Measurements from ENCODE around the gene CAAP1. TPM values are rescaled to one million over a fixed set of nuclear protein-coding genes. Genes with fewer than 3 reads are reported as not detected.

Gene CAAP1, protein sequence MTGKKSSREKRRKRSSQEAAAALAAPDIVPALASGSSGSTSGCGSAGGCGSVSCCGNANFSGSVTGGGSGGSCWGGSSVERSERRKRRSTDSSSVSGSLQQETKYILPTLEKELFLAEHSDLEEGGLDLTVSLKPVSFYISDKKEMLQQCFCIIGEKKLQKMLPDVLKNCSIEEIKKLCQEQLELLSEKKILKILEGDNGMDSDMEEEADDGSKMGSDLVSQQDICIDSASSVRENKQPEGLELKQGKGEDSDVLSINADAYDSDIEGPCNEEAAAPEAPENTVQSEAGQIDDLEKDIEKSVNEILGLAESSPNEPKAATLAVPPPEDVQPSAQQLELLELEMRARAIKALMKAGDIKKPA
- total RNA-seq = 13.6 and 14.1 TPM in 2 replicates

DNA sequence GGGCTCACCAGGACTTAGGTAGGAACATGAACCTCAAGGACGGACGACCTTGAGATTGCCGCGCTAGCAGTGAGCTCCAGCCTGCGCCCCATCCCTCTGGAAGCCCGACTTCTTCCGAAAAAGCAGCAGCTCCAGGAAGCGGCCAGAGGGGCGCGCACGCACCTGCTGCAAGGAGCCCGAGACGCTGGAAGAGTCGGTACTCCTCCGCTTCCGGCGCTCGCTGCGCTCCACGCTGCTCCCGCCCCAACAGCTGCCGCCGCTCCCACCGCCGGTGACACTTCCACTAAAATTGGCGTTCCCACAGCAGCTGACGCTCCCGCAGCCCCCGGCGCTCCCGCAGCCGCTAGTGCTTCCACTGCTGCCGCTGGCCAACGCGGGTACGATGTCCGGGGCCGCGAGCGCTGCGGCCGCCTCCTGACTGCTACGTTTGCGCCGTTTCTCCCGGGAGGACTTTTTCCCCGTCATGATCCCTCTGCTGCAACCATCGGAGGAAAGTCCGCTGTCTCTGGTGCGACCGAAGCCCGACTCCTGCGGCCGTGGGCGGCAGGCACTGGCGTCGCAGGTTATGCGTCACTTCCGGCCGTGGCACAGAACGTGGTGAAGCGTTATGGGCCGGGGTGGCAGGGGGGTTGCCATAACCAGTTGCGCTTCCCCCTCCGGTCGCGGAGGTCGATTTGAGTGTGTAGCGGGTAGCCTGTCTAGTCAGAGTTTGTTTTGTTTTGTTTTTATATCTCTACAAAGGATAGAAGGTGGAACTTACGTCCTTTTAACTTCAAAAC is at the start of gene CAAP1:
Gene CAAP1, minus strand, starts transcription at position 552 of the 779 bp plus-strand sequence. Its CDS starts 87 bp downstream, at position 465.

Other genes with a start within 250 kb of the CAAP1 start
- 32.1 and 36.5 TPM in 2 replicates for gene PLAA, start 54.4 kb upstream of the CAAP1 start, total RNA-seq
- 16.2 and 17.4 TPM in 2 replicates for gene IFT74, start 63.6 kb upstream of the CAAP1 start, total RNA-seq
- not detected in 2 replicates for gene LRRC19, start 112.9 kb upstream of the CAAP1 start, total RNA-seq
- gene TEK, start 216.4 kb upstream of the CAAP1 start, total RNA-seq = 3.0 and 19.2 TPM in 2 replicates